GM23248 (cell line): Measurements from ENCODE around the gene TAPT1. TPM values are rescaled to one million over a fixed set of nuclear protein-coding genes. Genes with fewer than 3 reads are reported as not detected.

Source experiments
- DNase-seq: peaks from one replicate; pipeline ENCODE4 v3.0.0-alpha.2; 2015
- H2AFZ ChIP-seq: fragments of 200-600 bp; sonication (generic); 2 replicates; pipeline ENCODE4 v1.6.1; 2016; ENCODE audit warnings: antibody characterized with exemption
- H3F3A ChIP-seq: fragments of 200-600 bp; sonication (generic); 2 replicates; pipeline ENCODE4 v1.6.1; 2016; ENCODE audit warnings: mild to moderate bottlenecking, antibody characterized with exemption, mixed run types; ENCODE audit not compliant: insufficient read depth
- H3K27ac ChIP-seq: fragments of 200-600 bp; sonication (generic); 2 replicates; pipeline ENCODE4 v1.5.1; 2016; ENCODE audit warnings: mild to moderate bottlenecking
- H3K27me3 ChIP-seq: fragments of 200-600 bp; sonication (generic); replicated peaks from 2 replicates; pipeline ENCODE4 v1.6.1; 2016; ENCODE audit warnings: mild to moderate bottlenecking; ENCODE audit not compliant: insufficient read depth
- H3K36me3 ChIP-seq: fragments of 200-600 bp; sonication (generic); 2 replicates; pipeline ENCODE4 v1.6.1; 2016; ENCODE audit warnings: low read depth, mild to moderate bottlenecking
- H3K4me1 ChIP-seq: fragments of 200-600 bp; sonication (generic); 2 replicates; pipeline ENCODE4 v1.6.1; 2016; ENCODE audit warnings: mild to moderate bottlenecking; ENCODE audit not compliant: insufficient read depth
- H3K4me2 ChIP-seq: fragments of 200-600 bp; sonication (generic); one replicate; pipeline ENCODE4 v1.6.1; 2016; ENCODE audit warnings: mild to moderate bottlenecking; ENCODE audit not compliant: unreplicated experiment
- H3K4me3 ChIP-seq: fragments of 200-600 bp; sonication (generic); 2 replicates; pipeline ENCODE4 v1.5.1; 2016; ENCODE audit warnings: mild to moderate bottlenecking
- H3K79me2 ChIP-seq: fragments of 200-600 bp; sonication (generic); 2 replicates; pipeline ENCODE4 v1.6.1; 2016; ENCODE audit warnings: mild to moderate bottlenecking; ENCODE audit not compliant: insufficient read depth
- H3K9ac ChIP-seq: fragments of 200-600 bp; sonication (generic); 2 replicates; pipeline ENCODE4 v1.6.1; 2016; ENCODE audit warnings: mild to moderate bottlenecking
- H3K9me2 ChIP-seq: fragments of 200-600 bp; sonication (generic); 2 replicates; pipeline ENCODE4 v1.6.1; 2016; ENCODE audit warnings: mixed run types, mild to moderate bottlenecking, moderate library complexity; ENCODE audit not compliant: insufficient read depth
- H3K9me3 ChIP-seq: fragments of 200-600 bp; sonication (generic); one replicate; pipeline ENCODE4 v1.6.1; 2017; ENCODE audit warnings: low read depth
- H4K20me1 ChIP-seq: fragments of 200-600 bp; sonication (generic); 2 replicates; pipeline ENCODE4 v1.6.0; 2016; ENCODE audit not compliant: insufficient read depth
- EZH2 ChIP-seq: fragments of 200-600 bp; sonication (generic); IDR thresholded peaks from 2 replicates; pipeline ENCODE4 v1.6.1; 2018; ENCODE audit warnings: antibody characterized with exemption, mild to moderate bottlenecking; ENCODE audit not compliant: insufficient read depth, poor library complexity, severe bottlenecking
- EZH2phosphoT487 ChIP-seq: fragments of 200-600 bp; sonication (generic); IDR thresholded peaks from 2 replicates; pipeline ENCODE4 v1.6.1; 2018; ENCODE audit warnings: antibody characterized with exemption, moderate library complexity, mild to moderate bottlenecking, low read depth; ENCODE audit not compliant: insufficient read depth
- WGBS, 2 experiments: methylation state at CpG; one replicate each; pipeline ENCODE4 v1.1.6; 2015 to 2017; ENCODE audit warnings: low lambda C conversion rate in 2 of 2, low coverage in 1 of 2; ENCODE audit errors: missing lambda C conversion rate in 2 of 2; 5-methylcytosine and 5-hydroxymethylcytosine counted together
- in situ Hi-C: fragments of 300-500 bp; cut with MboI; formaldehyde crosslinking; loops from 2 replicates; pipeline ENCODE4 v1.15.0; 2020
- polyA plus RNA-seq: library from polyadenylated mRNA; unstranded; fragments of >200 nt; fragmentation: Nextera tagmentation; extraction: Ambion mirVana; gene quantifications from 2 replicates; pipeline ENCODE4 v1.2.1, GENCODE V29; 2016
- total RNA-seq: library from RNA; depleted of rRNA; stranded (reverse); fragments of >200 nt; shearing (Covaris generic); gene quantifications from 2 replicates; pipeline ENCODE4 v1.2.3, GENCODE V29; 2014

The TAPT1 gene
- total and polyA plus RNA-seq, 2 experiments from 2014 or later: 7.8 to 13.2 TPM

DNA sequence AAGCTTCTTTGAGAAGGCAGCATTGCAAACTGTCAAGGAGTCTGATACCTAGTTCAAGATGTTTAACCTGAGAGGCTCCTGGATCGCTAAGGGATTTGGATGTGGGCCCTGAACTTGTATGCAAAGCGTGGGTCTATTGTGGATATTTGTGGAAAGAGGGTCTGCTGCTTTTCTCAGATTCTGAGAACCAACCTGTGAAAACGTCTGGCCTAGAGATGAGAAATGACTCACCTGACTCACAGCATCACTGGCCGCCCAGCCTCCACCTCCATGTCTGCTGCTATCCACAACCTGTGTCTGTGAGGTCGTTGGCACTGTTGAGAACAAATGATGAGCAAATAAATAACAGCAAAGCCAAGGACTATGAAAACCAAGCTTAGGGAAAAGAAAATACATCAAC lies 109.1 kb downstream of the TAPT1 start:
- Histone ChIP-seq H3F3A (no peaks in the 10 kb centered on the region), H3K4me1 (no peaks in the 10 kb centered on the region), H3K4me2 (no peak overlapping the region), H3K27me3 (peaks cover 39% of the 10 kb centered on the region), H2AFZ (no peak overlapping the region), H3K9me2 (no peaks in the 10 kb centered on the region), H4K20me1 (no peaks in the 10 kb centered on the region), H3K9ac (no peak overlapping the region), H3K79me2 (no peaks in the 10 kb centered on the region), H3K27ac (no peak overlapping the region), H3K9me3 (no peaks in the 10 kb centered on the region), H3K36me3 (no peaks in the 10 kb centered on the region), H3K4me3 (no peak overlapping the region)
- in situ Hi-C loops: no loop called here
- TF ChIP-seq EZH2phosphoT487 (no peak), EZH2 (no peak)
- 50 to 59% methylated on average over 5 of the region's 5 CpGs for WGBS, 2 experiments
- no peak for DNase-seq

DNA sequence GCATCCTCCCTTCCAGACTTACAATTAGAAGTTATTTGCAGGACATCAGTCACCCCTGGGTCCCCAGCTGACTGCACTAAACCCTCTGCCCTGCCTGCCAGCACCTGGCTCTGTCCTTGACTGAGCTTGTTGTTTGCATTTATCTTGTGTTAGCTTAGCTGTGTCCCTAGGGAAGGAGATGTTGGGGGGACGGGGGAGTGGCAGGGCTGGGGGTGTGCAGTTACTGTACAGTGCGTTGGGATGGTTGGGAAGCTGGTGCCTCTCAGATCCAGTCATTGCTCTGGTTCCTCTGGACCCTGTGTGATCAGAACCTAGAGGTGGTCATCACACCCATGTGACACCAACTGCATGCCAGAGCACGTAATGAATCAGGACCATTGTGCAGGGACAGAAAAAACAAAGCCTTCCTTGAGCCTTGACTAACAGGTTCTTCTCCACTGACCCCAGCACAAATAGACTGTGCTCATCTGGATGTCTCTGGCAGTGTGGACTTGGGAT lies 109.7 kb downstream of the TAPT1 start:
- no peaks in the 10 kb centered on the region for H3K4me1 ChIP-seq
- 34 to 36% methylated on average over 3 of the region's 3 CpGs for WGBS, 2 experiments
- TF ChIP-seq EZH2phosphoT487: no peak

DNA sequence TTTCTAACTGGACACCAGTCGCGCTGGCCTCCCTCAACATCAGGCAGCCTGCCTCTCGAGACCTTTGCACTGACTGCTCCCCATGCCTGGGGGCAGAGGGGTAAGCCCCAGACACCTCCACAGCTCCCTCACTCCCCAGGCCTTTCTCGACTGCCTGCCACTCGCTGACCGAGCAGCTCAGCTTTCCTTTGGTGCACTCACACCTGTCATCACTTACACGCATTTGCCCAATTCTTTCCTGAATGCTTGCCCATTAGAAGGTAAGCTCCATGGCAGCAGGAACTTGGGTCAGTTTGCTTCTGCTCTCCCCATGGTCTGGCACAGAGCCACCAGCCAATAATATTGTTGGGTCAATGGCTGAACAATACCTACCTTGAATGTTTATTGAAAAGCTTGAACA lies 110.3 kb downstream of the TAPT1 start:
- 75 to 78% methylated on average over 7 of the region's 7 CpGs for WGBS, 2 experiments

More for the DNA sequence above, 109.7 kb downstream of the TAPT1 start:
- DNase-seq: no peak
- H3K27ac ChIP-seq: no peak overlapping the region
- no peaks in the 10 kb centered on the region for H3K9me2 ChIP-seq
- H3K4me2 ChIP-seq: no peak overlapping the region
- no peaks in the 10 kb centered on the region for H3K9me3 ChIP-seq
- H3K27me3 ChIP-seq: peaks cover 39% of the 10 kb centered on the region
- no peaks in the 10 kb centered on the region for H4K20me1 ChIP-seq
- H3F3A ChIP-seq: no peaks in the 10 kb centered on the region
- H3K9ac ChIP-seq: no peak overlapping the region
- H3K4me3 ChIP-seq: no peak overlapping the region
- in situ Hi-C loops: no loop called here
- no peaks in the 10 kb centered on the region for H3K36me3 ChIP-seq
- H2AFZ ChIP-seq: no peak overlapping the region
- H3K79me2 ChIP-seq: no peaks in the 10 kb centered on the region

DNA sequence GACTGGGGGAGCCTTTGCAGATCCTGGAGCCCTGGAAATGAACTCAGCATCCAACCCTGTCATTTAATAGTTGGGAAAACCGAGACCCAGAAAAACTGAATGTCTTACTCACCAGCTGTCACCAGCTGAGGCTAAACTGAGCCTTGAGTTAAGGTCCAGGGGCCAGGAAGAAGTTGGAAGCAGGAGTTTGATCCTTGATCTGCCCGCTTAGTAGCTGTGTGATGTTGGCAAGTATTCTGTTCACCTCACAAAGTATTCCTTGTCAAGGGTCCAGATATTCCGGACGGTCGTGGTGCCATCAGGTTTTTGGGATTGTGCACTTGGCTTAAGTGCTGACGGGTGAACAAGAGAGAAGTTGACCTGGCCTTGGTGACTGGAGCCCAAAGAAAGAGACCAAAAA lies 111.7 kb downstream of the TAPT1 start:
- Histone ChIP-seq H3K4me3 (no peak overlapping the region), H4K20me1 (no peaks in the 10 kb centered on the region), H3K27me3 (peaks cover 38% of the 10 kb centered on the region), H3K9me2 (no peaks in the 10 kb centered on the region), H3F3A (no peaks in the 10 kb centered on the region), H2AFZ (no peak overlapping the region), H3K36me3 (no peaks in the 10 kb centered on the region), H3K79me2 (no peaks in the 10 kb centered on the region), H3K27ac (no peak overlapping the region), H3K9me3 (no peaks in the 10 kb centered on the region), H3K9ac (no peak overlapping the region), H3K4me2 (no peak overlapping the region), H3K4me1 (no peaks in the 10 kb centered on the region)
- 46 to 69% methylated on average over 6 of the region's 6 CpGs for WGBS, 2 experiments
- in situ Hi-C loops: no loop called here
- TF ChIP-seq EZH2phosphoT487: no peak
- no peak for TF ChIP-seq EZH2
- DNase-seq: no peak

More for the DNA sequence above, 110.3 kb downstream of the TAPT1 start:
- no peaks in the 10 kb centered on the region for H3K36me3 ChIP-seq
- H3K9me2 ChIP-seq: no peaks in the 10 kb centered on the region
- no peak for DNase-seq
- peaks cover 40% of the 10 kb centered on the region for H3K27me3 ChIP-seq
- TF ChIP-seq EZH2 (no peak), EZH2phosphoT487 (no peak)
- H3K4me1 ChIP-seq: no peaks in the 10 kb centered on the region
- no peaks in the 10 kb centered on the region for H4K20me1 ChIP-seq
- H3K4me3 ChIP-seq: no peak overlapping the region
- H3F3A ChIP-seq: no peaks in the 10 kb centered on the region
- no peak overlapping the region for H3K4me2 ChIP-seq
- no peak overlapping the region for H2AFZ ChIP-seq
- H3K79me2 ChIP-seq: no peaks in the 10 kb centered on the region
- no peak overlapping the region for H3K9ac ChIP-seq
- no peak overlapping the region for H3K27ac ChIP-seq
- no peaks in the 10 kb centered on the region for H3K9me3 ChIP-seq
- in situ Hi-C loops: no loop called here

DNA sequence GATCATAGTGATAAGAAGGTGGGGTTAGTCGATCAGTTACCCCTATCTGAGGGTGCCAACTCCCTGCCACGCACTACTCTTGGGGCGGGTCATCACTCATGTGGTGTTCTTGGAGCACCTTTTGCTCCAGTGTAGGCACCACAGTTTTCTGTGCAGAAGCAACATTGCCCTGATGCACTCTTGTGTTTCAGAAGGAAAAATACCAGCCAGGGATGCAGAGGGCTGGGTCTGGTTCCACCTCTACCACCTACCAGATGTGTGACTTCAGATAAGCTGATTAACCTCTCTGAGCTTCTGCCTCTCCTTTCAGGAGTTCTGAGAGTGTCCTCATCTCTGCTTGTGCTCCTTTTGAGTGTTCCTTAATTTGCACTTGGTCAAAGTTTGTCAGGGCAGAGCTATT lies 112.5 kb downstream of the TAPT1 start:
- Histone ChIP-seq H3K9ac (no peak overlapping the region), H3K27ac (no peak overlapping the region), H3K4me2 (no peak overlapping the region), H3K79me2 (no peaks in the 10 kb centered on the region), H4K20me1 (no peaks in the 10 kb centered on the region), H3K4me1 (no peaks in the 10 kb centered on the region), H3K36me3 (no peaks in the 10 kb centered on the region), H3K27me3 (peaks cover 30% of the 10 kb centered on the region), H2AFZ (no peak overlapping the region), H3K4me3 (no peak overlapping the region), H3K9me3 (no peaks in the 10 kb centered on the region), H3K9me2 (no peaks in the 10 kb centered on the region), H3F3A (no peaks in the 10 kb centered on the region)
- TF ChIP-seq EZH2phosphoT487: no peak
- TF ChIP-seq EZH2: no peak
- WGBS, 2 experiments: 41 to 45% methylated on average over 3 of the region's 3 CpGs
- DNase-seq: no peak
- in situ Hi-C loops: no loop called here
